BE2C (cell line): ENCODE results near the gene HELZ.

Source experiments
- DNase-seq: peaks from one replicate; pipeline ENCODE4 v3.0.0-alpha.2; 2020
- H3K27me3 ChIP-seq: fragments of 250-450 bp; sonication (Bioruptor Pico); 2 replicates; pipeline ENCODE4 v1.5.1; 2020; ENCODE audit warnings: mild to moderate bottlenecking
- H3K36me3 ChIP-seq: fragments of 250-450 bp; sonication (Bioruptor Pico); 2 replicates; pipeline ENCODE4 v1.5.1; 2020; ENCODE audit warnings: mild to moderate bottlenecking
- H3K4me1 ChIP-seq: fragments of 250-450 bp; sonication (Bioruptor Pico); 2 replicates; pipeline ENCODE4 v1.5.1; 2020
- H3K4me3 ChIP-seq: 2 replicates; pipeline ENCODE4 v1.5.1; 2011; ENCODE audit warnings: low read depth, low read length
- H3K9me3 ChIP-seq: fragments of 250-450 bp; sonication (Bioruptor Pico); 2 replicates; pipeline ENCODE4 v1.5.1; 2020
- TF ChIP-seq, protein P1 (sequence below): IDR thresholded peaks from 2 replicates; pipeline ENCODE4 v1.5.1; 2012; ENCODE audit warnings: mild to moderate bottlenecking, low read depth, low read length

HELZ gene

DNA sequence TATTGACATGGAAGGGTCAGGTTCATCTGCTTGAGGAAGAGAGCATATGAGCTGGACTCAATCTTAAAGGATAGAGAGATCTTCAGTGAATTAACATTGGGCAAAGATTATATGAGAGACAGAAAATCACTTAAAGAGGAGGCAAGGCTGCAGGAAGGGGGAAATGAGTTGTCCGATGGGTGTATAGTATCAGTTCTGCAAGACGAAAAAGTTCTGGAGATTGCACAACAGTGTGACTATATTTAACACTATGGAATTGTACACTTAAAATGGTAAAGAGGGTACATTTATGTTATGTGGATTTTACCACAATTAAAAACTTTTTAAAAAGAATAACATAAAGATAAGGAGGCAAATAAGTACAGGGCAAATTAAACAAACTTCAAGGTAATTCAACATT is 80.7 kb downstream of the HELZ start:
- no peaks in the 10 kb centered on the region for H3K27me3 ChIP-seq
- peaks cover 5% of the 10 kb centered on the region for H3K4me1 ChIP-seq
- TF ChIP-seq, protein P1, sequence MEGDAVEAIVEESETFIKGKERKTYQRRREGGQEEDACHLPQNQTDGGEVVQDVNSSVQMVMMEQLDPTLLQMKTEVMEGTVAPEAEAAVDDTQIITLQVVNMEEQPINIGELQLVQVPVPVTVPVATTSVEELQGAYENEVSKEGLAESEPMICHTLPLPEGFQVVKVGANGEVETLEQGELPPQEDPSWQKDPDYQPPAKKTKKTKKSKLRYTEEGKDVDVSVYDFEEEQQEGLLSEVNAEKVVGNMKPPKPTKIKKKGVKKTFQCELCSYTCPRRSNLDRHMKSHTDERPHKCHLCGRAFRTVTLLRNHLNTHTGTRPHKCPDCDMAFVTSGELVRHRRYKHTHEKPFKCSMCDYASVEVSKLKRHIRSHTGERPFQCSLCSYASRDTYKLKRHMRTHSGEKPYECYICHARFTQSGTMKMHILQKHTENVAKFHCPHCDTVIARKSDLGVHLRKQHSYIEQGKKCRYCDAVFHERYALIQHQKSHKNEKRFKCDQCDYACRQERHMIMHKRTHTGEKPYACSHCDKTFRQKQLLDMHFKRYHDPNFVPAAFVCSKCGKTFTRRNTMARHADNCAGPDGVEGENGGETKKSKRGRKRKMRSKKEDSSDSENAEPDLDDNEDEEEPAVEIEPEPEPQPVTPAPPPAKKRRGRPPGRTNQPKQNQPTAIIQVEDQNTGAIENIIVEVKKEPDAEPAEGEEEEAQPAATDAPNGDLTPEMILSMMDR, result no peak
- H3K36me3 ChIP-seq, result peaks cover 43% of the 10 kb centered on the region
- no peaks in the 10 kb centered on the region for H3K9me3 ChIP-seq
- no peak overlapping the region for H3K4me3 ChIP-seq
- DNase-seq, result no peak

- DNase-seq, result no peak
- Histone ChIP-seq H3K4me3 (no peak overlapping the region), H3K36me3 (peaks cover 43% of the 10 kb centered on the region), H3K27me3 (no peaks in the 10 kb centered on the region), H3K9me3 (no peaks in the 10 kb centered on the region), H3K4me1 (peaks cover 5% of the 10 kb centered on the region)
- TF ChIP-seq, protein P1, result no peak
Measured at GRCh38 chr17:67162771-67163170, 82.2 kb downstream of the HELZ start.

DNA sequence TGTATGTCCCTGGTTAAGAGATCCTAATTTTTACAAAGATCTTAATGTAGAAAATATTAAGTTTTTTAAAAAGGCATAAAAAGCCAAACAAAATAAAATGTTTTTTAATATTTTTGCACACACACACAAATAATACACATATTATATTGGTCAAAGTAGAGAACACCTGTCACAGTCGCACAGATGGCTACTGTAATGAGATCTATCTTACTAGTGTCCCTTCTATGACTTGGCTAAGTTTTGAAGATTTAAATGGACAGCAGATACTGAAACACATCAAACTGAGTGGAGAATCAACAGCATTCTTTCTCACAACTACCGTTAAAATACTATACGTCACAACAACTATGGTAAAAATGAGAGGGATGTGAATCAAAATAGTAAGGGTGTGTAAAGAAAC is 83.4 kb downstream of the HELZ start:
- TF ChIP-seq, protein P1, result no peak
- Histone ChIP-seq H3K27me3 (no peaks in the 10 kb centered on the region), H3K9me3 (no peaks in the 10 kb centered on the region), H3K4me1 (peaks cover 7% of the 10 kb centered on the region), H3K36me3 (peaks cover 38% of the 10 kb centered on the region), H3K4me3 (no peak overlapping the region)
- no peak for DNase-seq

DNA sequence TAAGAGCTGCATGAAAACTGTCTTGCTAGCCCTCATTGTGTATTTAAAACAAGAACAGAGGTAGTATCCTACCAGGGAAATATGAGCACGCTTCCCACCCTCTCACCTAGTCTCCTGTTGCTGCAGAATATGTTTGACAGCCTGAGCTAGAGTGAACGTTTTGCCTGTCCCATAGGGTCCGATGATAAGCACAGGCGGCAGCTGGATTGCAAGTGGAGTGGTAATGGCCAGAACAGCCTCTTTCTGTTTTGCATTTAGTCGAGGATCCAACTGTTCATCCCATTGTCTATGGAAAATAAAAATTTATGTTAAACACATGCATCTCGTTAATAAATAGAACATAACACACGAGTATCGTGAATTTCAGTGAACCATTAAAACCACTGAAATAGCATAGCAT is 84.2 kb downstream of the HELZ start:
- Histone ChIP-seq H3K9me3 (no peaks in the 10 kb centered on the region), H3K4me1 (peaks cover 7% of the 10 kb centered on the region), H3K27me3 (no peaks in the 10 kb centered on the region), H3K4me3 (no peak overlapping the region), H3K36me3 (peaks cover 34% of the 10 kb centered on the region)
- DNase-seq, result peak; percentile 14
- TF ChIP-seq, protein P1, result no peak

GRCh38 chr17:67157732-67158639 is 87.0 kb downstream of the HELZ start:
- TF ChIP-seq, protein P1, result peak; percentile 91
- Histone ChIP-seq H3K27me3 (no peaks in the 10 kb centered on the region), H3K9me3 (no peaks in the 10 kb centered on the region), H3K36me3 (peaks cover 15% of the 10 kb centered on the region), H3K4me1 (peaks cover 7% of the 10 kb centered on the region), H3K4me3 (no peak overlapping the region)
- DNase-seq, result peak; percentile 64
